GM04503 (cell line): ENCODE data around the gene ZNF32.
"Not testable (repeated sequence)": the region's sequence is repeated elsewhere in the genome, so short reads cannot be mapped to it uniquely, and the experiment has no call there.

Experiments used
- DNase-seq: peaks from one replicate; pipeline ENCODE4 v3.0.0-alpha.2; 2012; ENCODE audit warnings: low read depth

ZNF32 gene

DNA sequence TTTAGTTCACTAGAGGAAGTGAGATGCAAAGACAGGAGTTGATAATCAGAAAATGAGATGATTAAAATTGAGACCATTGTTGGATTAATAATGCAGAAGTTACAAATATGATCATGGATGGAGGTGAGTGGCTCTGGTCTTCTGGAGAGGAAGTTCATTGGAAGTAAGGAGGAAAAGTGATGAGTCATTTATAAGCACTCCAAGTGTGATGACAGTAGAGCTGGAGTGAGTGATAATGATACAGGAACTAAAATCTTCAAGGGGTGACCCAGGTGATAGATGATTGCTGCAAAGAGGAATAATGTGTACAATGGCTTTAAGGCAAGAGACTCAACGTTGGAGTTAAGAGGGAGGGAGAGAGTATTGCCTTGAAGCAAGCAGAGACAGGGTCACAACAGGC is 20.7 kb downstream of the ZNF32 start:
- DNase-seq = no peak

DNA sequence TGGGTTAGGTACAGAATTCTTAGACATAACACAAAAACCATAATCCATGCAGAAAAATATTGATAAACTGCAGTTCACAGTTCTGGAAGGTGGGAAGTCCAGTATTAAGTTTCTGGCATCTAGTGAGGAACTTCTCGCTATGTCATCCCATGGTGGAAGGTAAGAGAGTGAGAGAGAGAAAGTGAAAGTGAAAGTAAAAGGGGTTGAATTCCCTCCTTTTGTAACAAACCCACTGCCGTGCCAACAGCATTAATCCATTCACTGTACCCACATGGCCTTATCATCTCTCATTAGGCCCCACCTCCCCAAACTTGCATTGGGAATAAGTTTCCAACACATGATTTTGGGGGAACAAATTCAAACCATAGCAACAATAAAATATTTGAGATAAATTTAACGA is 25.3 kb downstream of the ZNF32 start:
- DNase-seq = no peak

DNA sequence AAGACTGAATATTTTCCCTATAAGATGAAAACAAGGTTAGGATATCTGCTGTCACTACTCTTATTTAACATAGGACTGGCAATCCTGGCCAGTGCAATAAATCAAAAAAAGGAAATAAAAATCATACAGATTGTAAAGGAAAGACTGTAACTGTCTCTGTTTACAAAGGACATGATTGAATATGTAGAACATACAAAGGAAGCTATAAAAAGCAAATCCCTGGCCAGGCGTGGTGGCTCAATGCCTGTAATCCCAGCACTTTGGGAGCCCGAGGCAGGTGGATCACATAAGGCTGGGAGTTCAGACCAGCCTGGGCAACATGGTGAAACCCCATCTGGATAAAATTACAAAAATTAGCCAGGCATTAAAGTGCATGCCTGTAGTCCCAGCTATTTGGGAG is 26.6 kb downstream of the ZNF32 start:
- no peak for DNase-seq

DNA sequence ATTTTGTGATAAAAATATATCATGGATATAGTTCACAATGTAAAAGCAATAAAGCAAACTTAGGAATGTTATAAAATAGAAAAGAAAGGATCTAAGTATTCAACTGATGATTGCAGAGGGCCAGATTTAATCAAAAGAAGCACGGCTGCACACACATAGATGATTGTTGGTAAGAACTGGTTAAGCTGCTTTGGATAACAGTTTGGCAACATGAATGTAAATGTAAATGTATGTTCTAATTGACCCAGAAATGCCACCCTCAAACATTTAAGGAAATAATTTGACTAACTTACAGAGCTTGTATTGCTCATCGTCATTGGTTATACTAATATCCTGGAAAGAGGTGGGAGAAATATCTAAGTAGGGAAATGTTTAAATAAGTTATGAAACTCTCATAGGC is 29.3 kb downstream of the ZNF32 start:
- DNase-seq = no peak

DNA sequence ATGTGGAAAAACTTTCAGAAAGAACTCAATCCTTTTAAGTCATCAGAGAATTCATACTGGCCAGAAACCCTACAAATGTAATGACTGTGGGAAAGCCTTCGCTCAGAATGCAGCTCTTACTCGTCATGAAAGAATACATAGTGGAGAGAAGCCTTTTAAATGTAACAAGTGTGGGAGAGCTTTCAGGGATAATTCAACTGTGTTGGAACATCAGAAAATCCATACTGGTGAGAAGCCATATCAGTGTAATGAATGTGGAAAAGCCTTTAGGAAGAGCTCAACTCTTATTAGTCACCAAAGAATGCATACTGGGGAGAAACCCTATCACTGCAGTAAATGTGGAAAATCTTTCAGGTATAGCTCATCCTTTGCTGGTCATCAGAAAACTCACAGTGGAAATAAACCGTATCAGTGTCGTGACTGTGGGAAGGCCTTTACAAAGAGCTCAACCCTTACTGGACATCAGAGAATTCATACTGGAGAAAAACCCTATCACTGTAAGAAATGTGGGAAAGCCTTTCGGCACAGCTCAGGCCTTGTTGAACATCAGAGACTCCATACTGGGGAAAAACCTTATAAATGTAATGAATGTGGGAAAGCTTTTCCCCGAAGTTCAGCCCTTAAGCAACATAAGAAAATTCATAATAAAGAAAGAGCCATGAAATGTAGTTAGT is 31.8 kb downstream of the ZNF32 start:
- DNase-seq = no peak

DNA sequence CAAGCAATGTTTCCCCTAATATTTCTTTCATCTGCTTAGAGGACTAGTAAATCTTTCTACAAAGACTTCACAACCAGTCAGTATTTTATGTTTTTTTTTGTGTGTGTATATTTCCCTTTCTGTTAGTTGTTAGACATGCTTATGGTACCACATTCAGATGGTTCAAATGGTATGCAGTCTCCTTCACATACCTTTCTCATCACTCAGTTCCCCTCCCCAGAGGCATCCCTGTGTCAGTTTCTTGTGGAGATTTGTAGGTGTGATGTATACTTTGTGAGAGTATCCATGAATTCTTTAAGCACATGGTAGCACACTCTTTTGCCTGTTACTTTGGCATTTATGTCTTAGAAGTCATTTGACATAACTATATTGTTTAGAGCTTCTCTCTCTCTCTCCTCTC is 38.0 kb downstream of the ZNF32 start:
- DNase-seq = peak; percentile 14

DNA sequence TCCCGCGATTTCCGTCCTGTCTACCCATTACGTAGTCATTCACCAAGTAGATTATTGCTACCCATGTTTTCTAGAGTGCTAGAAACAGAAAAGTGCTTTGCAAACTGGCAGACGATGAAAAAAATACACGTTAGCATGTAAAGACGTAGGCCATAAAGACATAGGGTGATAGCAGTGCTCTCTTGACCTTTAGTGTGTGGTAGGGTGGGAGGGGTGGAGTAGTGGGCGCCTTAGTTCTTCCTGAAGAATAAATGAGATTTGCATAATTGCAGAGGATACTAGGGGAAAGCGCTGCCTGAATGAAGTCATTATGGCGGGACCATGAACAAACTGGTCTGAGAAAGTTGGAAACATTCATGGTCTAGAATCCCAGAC is 41.5 kb downstream of the ZNF32 start:
- DNase-seq = no peak

DNA sequence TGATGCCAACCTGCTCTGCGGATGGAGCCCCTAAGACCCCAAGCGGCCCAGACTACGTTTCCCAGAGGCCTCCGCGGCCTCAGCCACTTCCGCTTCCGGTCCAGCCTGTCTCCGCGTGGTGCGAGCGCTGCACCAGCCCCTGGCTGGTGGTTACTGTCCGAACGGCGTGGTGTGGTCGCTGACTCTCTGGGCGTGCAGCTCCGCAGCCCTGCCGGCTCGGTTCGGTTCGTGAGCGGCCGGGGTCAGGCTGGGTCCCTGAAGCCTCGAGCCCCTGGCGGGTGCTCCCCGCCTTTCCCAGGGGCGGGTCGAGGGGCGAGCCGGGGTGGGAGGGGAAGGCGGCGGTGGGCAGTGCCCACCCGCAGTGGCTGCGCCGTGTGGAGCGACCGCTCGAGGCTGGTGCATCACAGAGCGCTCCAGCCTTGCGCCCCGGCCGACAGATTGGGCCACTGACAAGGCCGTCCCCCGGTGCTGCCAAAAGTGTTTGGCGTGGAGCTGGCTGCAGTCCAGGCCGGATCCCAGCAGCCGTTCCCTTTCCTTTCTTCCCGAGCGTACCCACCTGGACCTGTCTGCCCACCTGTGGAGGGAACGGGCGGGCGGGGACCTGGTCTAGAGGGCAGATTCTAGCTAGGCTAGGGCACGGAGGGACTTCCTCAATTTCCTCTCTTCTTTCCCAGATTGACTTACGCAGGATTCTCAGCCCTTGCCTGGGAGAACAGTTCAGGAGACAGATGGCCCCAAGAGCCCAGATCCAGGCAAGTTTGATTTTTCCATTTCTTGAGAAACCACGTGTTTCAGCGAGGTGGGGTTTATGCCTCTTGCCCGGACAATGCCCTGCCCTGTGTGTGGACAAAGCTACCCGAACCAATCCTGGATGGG is 42.1 kb downstream of the ZNF32 start, which contains the start of gene ZNF485:
ZNF485 (plus strand) TSS at position 116 of the 876 bp plus-strand sequence; CDS start at position 729, 613 bp downstream.
- no peak for DNase-seq

DNA sequence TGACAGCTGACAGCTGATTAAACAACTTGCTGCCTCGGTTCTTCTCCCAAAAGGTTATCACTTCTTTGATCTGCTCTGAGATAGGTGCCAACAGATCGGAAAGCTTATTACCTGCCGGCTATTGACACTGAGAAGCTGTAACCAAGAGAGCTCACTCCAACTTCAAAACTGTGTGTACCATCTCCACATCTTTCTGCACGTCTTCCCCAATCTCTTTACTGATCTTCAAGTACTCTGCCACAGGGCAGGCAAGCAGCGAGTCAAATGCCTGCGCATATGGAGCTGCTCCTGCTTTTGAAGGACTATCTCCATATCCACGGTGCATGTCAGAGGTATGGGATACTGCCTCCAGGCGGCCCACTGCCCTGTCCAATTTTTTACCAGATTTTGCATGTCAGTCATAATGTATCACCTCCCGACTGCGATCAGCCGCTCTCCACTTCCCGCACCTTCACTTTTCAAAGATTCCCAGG is 42.8 kb downstream of the ZNF32 start:
- no peak for DNase-seq

DNA sequence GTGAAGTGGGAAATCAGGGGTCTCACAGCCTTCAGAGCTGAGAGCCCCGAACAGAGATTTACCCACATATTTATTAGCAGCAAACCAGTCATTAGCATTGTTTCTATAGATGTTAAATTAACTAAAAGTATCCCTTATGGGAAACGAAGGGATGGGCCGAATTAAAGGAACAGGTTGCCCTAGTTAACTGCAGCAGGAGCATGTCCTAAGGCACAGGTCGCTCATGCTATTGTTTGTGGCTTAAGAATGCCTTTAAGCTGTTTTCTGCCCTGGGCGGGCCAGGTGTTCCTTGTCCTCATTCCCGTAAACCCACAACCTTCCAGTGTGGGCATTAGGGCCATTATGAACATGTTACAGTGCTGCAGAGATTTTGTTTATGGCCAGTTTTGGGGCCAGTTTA is 47.1 kb downstream of the ZNF32 start:
- not testable (repeated sequence) for DNase-seq

DNA sequence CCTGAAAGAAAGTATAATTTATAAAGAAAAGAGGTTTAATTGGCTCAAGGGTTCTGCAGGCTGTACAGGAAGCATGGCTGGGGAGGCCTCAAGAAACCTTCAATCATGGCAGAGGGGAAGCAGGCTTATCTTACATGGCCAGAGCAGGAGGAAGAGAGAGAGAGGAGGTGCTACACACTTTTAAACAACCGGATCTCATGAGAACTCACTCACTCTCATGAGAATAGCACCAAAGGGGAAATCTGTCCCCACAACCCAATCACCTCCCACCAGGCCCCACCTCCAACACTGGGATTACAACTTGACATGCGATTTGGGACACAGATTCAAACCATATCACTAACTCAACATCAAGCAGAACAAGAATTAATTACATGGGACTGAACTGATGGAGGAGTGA is 49.3 kb downstream of the ZNF32 start:
- DNase-seq = no peak

DNA sequence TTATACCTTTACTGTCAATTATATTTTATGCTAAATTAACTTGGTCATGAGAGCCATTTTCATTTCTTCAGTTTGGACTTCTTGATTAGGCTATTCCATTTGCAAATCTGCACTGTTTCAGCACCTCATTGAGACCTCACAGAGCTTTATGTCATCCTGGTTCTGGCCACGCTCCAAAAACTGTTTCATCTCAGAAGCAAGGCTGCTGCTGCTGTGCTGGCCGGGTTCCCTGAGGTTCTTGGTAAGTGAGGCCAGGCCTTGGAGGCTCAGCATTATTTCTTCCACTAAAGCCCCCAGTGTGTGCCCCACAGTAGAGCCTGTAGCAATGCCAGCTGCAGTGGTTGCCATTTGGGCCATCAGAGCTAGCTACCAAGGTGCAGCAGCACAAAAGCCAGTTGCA is 50.2 kb downstream of the ZNF32 start:
- DNase-seq = no peak

DNA sequence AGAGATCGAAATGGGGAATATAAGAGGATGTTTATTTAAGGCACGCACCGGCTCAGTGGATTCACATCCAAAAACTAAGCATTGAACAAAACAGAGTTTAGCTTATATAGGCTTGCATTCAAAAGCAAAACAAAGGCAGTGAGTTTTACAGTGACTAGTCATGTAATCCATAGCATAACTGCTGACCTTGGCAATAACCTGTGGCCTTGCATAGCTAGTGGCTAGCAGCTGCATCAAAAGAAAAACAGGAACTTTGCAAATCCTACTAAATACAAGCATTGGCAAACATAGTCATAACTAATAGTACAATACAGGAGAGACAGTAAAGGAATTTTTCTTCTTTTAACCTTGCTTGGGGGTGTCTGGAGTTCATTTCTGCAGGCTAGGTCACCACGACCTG is 52.1 kb downstream of the ZNF32 start:
- no peak for DNase-seq

DNA sequence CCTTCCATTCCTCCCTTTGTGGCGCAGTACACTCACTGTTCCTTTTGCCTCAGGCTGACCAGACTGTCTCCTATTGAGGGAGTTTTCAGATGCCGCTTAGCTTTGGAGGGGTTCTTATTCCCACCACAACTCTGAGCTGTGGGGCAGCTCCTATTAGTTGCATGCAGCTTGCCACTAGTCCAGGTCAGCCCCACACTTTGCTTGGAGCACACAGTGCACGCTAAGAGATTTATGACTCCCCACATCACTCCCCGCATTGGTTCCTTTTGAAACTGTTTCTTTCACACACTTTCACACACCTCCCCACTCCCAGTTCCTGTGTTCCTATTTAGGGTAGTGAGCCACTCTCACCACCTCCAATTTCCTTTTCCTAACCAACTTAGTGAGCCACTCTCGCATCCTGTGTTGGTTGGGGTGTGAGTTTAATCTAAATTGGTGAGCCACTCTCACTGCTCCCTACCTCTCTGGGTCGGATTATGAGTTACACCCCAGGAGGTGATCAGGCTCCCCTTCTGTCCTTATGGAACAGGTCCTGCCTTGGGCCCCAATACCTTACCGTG is 52.9 kb downstream of the ZNF32 start:
- no peak for DNase-seq

DNA sequence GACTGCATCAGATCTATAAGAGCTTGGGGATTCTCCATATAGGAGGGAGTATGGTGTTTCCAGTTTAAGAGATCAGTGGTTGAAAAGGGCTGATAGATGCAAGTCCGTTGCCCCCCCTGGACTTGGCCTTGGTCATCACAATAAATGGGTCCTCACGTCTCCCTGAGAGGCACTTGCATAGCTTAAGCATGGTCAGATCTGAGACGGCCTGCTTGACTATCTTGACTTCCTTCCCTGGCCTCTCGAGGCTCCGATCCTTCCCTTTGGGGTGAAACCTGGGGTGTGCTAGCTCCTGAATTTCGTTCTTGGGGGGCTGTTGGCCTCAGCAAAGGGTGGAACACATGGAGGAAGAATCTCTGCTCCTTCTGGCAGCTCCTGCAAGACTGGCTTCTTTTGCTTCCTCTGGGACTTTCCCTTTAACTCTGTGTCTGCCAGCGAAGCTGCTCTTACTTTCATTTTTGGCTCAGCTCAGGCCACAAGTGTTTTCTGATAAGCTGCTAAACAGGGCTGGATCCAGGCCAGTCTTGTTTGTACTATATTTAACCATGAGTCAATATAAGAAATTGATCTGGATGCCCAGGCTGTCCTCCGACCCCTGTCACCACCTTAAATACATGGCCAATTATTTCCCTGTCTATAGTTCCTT is 53.6 kb downstream of the ZNF32 start:
- DNase-seq = no peak
